Fibroblast of villous mesenchyme (primary cell): Measurements from ENCODE around the gene LBH. TPM values are rescaled to one million over a fixed set of nuclear protein-coding genes. Genes with fewer than 3 reads are reported as not detected.

Experiments
- DNase-seq: peaks from one replicate; pipeline ENCODE4 v3.0.0-alpha.2; 2010; ENCODE audit warnings: low read depth
- H3K4me3 ChIP-seq: 2 replicates; pipeline ENCODE4 v1.5.1; 2011; ENCODE audit warnings: low read depth, mild to moderate bottlenecking, low read length
- total RNA-seq: library from RNA; depleted of rRNA; stranded (reverse); fragments of >200 nt; gene quantifications from 2 replicates; pipeline ENCODE4 v1.2.3, GENCODE V29; 2012
- TF ChIP-seq, protein P1 (sequence below): IDR thresholded peaks from 2 replicates; pipeline ENCODE4 v1.5.1; 2012; ENCODE audit warnings: low read depth, mild to moderate bottlenecking, low read length; ENCODE audit not compliant: insufficient read depth

The LBH gene
- 548 and 803 TPM in 2 replicates for total RNA-seq

- DNase-seq, result peak; percentile 84
- TF ChIP-seq, protein P1, sequence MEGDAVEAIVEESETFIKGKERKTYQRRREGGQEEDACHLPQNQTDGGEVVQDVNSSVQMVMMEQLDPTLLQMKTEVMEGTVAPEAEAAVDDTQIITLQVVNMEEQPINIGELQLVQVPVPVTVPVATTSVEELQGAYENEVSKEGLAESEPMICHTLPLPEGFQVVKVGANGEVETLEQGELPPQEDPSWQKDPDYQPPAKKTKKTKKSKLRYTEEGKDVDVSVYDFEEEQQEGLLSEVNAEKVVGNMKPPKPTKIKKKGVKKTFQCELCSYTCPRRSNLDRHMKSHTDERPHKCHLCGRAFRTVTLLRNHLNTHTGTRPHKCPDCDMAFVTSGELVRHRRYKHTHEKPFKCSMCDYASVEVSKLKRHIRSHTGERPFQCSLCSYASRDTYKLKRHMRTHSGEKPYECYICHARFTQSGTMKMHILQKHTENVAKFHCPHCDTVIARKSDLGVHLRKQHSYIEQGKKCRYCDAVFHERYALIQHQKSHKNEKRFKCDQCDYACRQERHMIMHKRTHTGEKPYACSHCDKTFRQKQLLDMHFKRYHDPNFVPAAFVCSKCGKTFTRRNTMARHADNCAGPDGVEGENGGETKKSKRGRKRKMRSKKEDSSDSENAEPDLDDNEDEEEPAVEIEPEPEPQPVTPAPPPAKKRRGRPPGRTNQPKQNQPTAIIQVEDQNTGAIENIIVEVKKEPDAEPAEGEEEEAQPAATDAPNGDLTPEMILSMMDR, result no peak
- H3K4me3 ChIP-seq, result peak within 1 kb of the TSS; percentile 65
Observed at GRCh38 chr2:30231212-30231995, at the start of gene LBH. TSS of gene LBH (plus strand) at chr2:30231534. CDS start at chr2:30231739, 205 bp downstream.

- TF ChIP-seq, protein P1, result no peak
- no peak for DNase-seq
- no peak overlapping the region for H3K4me3 ChIP-seq
Observed at GRCh38 chr2:30184035-30184434, 47.3 kb upstream of the LBH start.

DNA sequence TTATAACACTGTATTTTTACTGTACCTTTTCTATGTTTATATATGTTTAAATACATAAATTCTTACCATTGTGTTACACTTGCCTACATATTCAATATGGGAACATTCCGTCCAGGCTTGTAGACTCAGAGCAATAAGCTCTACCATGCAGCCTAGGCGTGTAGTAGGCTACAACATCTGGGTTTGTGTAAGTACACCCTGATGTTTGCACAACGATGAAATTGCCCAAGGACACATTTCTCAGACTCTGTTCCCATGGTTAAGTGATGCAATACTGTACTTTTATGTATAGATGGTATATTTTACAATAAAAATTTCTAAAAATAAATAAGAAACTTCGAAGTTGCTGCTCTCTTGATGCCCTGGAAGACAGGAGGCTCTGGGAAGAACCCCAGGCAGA, 46.2 kb upstream of the LBH start:
- no peak overlapping the region for H3K4me3 ChIP-seq
- TF ChIP-seq, protein P1, result no peak
- DNase-seq, result peak; percentile 76

DNA sequence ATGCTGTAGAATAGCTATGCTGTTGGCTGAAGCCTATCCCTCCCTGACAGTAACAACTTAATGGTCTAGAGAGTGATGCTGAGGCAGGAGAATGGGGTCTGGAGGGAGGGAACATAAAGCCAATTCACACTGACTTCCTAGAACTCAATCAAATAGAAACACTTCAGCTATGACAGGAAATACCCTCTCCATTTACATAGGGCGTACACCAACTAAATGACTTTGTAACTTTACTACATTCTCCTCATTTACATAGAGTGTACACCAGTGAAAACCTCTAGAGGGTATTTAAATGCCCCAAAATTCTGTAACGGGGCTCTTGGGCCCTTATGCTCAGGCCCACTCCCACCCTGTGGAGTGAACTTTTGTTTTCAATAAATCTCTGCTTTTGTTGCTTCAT, 43.0 kb upstream of the LBH start:
- DNase-seq, result no peak
- H3K4me3 ChIP-seq, result no peak overlapping the region
- TF ChIP-seq, protein P1, result no peak

DNA sequence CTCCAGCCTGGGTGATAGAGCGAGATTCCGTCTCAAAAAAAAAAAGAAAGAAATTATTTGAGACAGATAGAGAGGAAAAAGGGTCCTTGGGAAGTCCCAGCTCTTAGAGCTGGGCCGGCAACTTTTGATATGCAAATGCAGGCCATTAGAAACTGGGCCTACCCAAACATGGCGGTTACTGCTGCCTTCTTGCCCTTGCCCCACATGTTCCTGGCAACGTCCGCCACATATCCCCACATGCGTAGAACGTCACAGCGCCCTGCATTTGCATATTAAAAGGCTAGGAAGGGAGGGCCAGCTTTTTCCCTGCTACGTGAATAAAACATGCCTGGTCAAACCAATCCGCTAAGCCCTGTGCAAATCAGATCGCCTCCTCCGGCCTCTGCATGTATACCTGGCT, 40.7 kb upstream of the LBH start:
- H3K4me3 ChIP-seq, result no peak overlapping the region
- DNase-seq, result no peak
- TF ChIP-seq, protein P1, result no peak

GRCh38 chr2:30191107-30191506, 40.2 kb upstream of the LBH start:
- DNase-seq, result no peak
- TF ChIP-seq, protein P1, result no peak
- no peak overlapping the region for H3K4me3 ChIP-seq
